Upper lobe of left lung (tissue), 4 donors: ENCODE data around the gene YIF1B.

ENCODE experiments used
- EP300 ChIP-seq, 4 donors: sonication (generic); formaldehyde crosslinking; IDR thresholded peaks; one replicate each; pipeline ENCODE4 v1.5.1; 2017; ENCODE audit warnings: antibody characterized with exemption in 4 of 4, control low read depth in 2 of 4
- POLR2A ChIP-seq, 4 donors: fragments of 450-650 bp; IDR thresholded peaks; one replicate each; pipeline ENCODE4 v1.5.1; 2016 to 2017; ENCODE audit warnings: antibody characterized with exemption in 4 of 4, mild to moderate bottlenecking in 2 of 4
- POLR2AphosphoS5 ChIP-seq, 2 donors: sonication (generic); formaldehyde crosslinking; IDR thresholded peaks; one replicate each; pipeline ENCODE4 v1.5.1; 2017; ENCODE audit warnings: antibody characterized with exemption in 2 of 2
- TF ChIP-seq, protein P1 (sequence below), 6 experiments: fragments of 450-650 bp in 4 of 6; fragments of 200-600 bp in 2 of 6; sonication (generic) in 2 of 6; IDR thresholded peaks; one replicate each; pipeline ENCODE4 v1.5.1; 2016 to 2019; ENCODE audit warnings: antibody characterized with exemption in 6 of 6

DNA sequence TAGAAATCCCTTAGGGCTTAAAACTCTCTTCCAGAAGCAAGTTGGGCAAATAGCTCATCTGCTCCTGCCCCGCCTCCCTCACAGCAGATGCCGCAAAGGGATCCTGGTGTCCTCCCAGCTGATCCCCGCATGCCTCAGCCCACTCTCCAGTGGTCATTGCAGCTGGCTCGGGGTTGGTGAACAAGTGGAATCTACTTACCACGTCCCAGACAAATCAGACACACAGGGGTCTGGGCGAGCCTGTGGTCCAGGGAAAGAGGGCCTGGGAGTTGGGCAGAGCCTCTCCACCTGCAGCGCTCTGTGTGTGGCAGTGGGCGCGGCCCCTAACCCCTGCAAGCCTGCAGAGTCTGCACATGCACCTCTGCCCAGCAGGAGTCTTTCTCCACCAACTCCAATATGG lies 22.5 kb downstream of the YIF1B start:
- TF ChIP-seq EP300 (IDR thresholded peaks at IDR 0.05) (no peak), POLR2A (IDR thresholded peaks at IDR 0.05) (no peak), POLR2AphosphoS5 (IDR thresholded peaks at IDR 0.05) (no peak)
- TF ChIP-seq, protein P1, sequence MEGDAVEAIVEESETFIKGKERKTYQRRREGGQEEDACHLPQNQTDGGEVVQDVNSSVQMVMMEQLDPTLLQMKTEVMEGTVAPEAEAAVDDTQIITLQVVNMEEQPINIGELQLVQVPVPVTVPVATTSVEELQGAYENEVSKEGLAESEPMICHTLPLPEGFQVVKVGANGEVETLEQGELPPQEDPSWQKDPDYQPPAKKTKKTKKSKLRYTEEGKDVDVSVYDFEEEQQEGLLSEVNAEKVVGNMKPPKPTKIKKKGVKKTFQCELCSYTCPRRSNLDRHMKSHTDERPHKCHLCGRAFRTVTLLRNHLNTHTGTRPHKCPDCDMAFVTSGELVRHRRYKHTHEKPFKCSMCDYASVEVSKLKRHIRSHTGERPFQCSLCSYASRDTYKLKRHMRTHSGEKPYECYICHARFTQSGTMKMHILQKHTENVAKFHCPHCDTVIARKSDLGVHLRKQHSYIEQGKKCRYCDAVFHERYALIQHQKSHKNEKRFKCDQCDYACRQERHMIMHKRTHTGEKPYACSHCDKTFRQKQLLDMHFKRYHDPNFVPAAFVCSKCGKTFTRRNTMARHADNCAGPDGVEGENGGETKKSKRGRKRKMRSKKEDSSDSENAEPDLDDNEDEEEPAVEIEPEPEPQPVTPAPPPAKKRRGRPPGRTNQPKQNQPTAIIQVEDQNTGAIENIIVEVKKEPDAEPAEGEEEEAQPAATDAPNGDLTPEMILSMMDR (IDR thresholded peaks at IDR 0.05) = no peak
